Muscle layer of duodenum (tissue), 2 donors: ENCODE data around the gene RPUSD4.
"Not testable (repeated sequence)": the region's sequence is repeated elsewhere in the genome, so short reads cannot be mapped to it uniquely, and the experiment has no call there.

Experiments
- H3K27ac ChIP-seq: one replicate; pipeline ENCODE4 v1.7.0; 2013; ENCODE audit warnings: mild to moderate bottlenecking, low read length
- H3K27me3 ChIP-seq: one replicate; pipeline ENCODE4 v1.7.0; 2013; ENCODE audit warnings: low read depth, mild to moderate bottlenecking, control low read depth, low read length
- H3K36me3 ChIP-seq, 2 donors: one replicate each; pipeline ENCODE4 v1.7.0; 2013; ENCODE audit warnings: low read length in 2 of 2, control low read depth in 1 of 2, mild to moderate bottlenecking in 1 of 2; ENCODE audit not compliant: insufficient read depth in 2 of 2, control insufficient read depth in 1 of 2
- H3K4me1 ChIP-seq, 2 donors: one replicate each; pipeline ENCODE4 v1.7.0; 2013; ENCODE audit warnings: low read length in 2 of 2, mild to moderate bottlenecking in 2 of 2, control low read depth in 1 of 2, moderate library complexity in 1 of 2; ENCODE audit not compliant: insufficient read depth in 2 of 2, control insufficient read depth in 1 of 2
- H3K4me3 ChIP-seq, 2 donors: one replicate each; pipeline ENCODE4 v1.7.0; 2013; ENCODE audit warnings: low read length in 2 of 2, low read depth in 1 of 2, mild to moderate bottlenecking in 1 of 2
- H3K9me3 ChIP-seq, 2 donors: one replicate each; pipeline ENCODE4 v1.7.0; 2013; ENCODE audit warnings: low read length in 2 of 2, control low read depth in 1 of 2, mild to moderate bottlenecking in 1 of 2; ENCODE audit not compliant: control insufficient read depth in 1 of 2
- donor health status: healthy.

RPUSD4 gene, protein sequence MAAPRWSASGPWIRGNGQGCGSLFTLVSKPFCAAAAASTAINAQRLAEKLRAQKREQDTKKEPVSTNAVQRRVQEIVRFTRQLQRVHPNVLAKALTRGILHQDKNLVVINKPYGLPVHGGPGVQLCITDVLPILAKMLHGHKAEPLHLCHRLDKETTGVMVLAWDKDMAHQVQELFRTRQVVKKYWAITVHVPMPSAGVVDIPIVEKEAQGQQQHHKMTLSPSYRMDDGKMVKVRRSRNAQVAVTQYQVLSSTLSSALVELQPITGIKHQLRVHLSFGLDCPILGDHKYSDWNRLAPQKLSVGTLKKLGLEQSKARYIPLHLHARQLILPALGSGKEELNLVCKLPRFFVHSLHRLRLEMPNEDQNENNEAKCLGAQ

GRCh38 chr11:126211236-126212088 is at the start of gene RPUSD4, which contains the start of gene FAM118B:
Gene RPUSD4, minus strand, starts transcription at chr11:126211650. Its CDS starts 12 bp downstream, at chr11:126211638.
Gene FAM118B, plus strand, starts transcription at chr11:126211782. Its CDS starts 23,220 bp downstream, at chr11:126235002.
- Histone ChIP-seq H3K36me3 (peaks cover 9 to 22% of the 10 kb centered on the region in 2 donors), H3K27ac (peak within 1 kb of the TSS; percentile 76), H3K27me3 (no peaks in the 10 kb centered on the region), H3K9me3 (no peaks in the 10 kb centered on the region), H3K4me3 (peak within 1 kb of the TSS; percentile 97 to 99), H3K4me1 (peaks cover 9 to 21% of the 10 kb centered on the region in 2 donors)

- Histone ChIP-seq H3K9me3 (no peaks in the 10 kb centered on the region), H3K4me1 (no peaks in the 10 kb centered on the region), H3K36me3 (peaks cover 36 to 41% of the 10 kb centered on the region in 2 donors), H3K27me3 (no peaks in the 10 kb centered on the region), H3K4me3 (no peak overlapping the region), H3K27ac (no peak overlapping the region)
Observed at GRCh38 chr11:126257764-126258163, 46.3 kb upstream of the RPUSD4 start.

GRCh38 chr11:126257144-126257543 is 45.7 kb upstream of the RPUSD4 start:
- Histone ChIP-seq H3K27me3 (no peaks in the 10 kb centered on the region), H3K9me3 (no peaks in the 10 kb centered on the region), H3K36me3 (peaks cover 30 to 40% of the 10 kb centered on the region in 2 donors), H3K4me1 (no peaks in the 10 kb centered on the region), H3K4me3 (no peak overlapping the region), H3K27ac (no peak overlapping the region)

DNA sequence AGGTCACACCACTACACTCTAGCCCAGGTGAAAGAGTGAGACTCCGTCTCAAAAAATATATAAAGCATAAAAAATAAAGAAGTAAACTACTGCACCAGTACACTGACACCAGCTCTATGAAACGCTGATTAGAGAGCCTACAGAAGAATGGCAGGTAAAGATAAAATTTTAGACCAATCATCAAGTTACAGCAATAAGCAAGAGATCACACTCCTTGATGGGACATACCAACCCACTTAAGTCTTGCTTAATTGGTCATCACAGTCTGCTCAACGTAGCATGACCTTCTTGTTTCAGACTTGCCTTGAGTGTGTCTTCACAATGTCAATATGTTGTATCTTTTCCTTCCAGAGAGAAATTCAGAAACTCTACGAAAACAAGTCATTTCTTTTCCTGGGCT is 44.8 kb upstream of the RPUSD4 start:
- peaks cover 29 to 43% of the 10 kb centered on the region in 2 donors for H3K36me3 ChIP-seq
- no peaks in the 10 kb centered on the region for H3K4me1 ChIP-seq
- H3K4me3 ChIP-seq: no peak overlapping the region
- H3K9me3 ChIP-seq: no peaks in the 10 kb centered on the region
- H3K27me3 ChIP-seq: no peaks in the 10 kb centered on the region
- no peak overlapping the region for H3K27ac ChIP-seq

GRCh38 chr11:126255507-126255906 is 44.1 kb upstream of the RPUSD4 start:
- not testable (repeated sequence) for H3K27me3 ChIP-seq, H3K4me1 ChIP-seq, H3K9me3 ChIP-seq, H3K4me3 ChIP-seq, H3K27ac ChIP-seq
- peaks cover 36 to 46% of the 10 kb centered on the region in 2 donors for H3K36me3 ChIP-seq

DNA sequence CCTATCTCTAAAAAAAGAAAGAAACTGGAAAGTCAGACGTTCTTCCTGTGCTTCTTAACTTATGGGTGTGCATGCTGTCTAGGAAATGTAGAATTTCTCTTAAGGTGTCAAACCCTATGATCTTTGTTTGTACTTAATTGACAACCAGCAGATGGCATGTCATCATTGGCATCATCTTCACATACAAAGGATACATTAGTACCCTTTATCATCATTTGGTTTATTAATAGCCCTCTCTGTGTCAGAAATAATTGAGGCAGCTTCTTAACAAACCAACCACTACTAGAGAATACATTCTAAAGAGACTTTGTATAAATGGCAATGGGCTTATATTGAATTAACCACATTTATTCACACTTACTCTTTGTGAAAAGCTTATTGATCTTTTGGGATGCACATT is 43.4 kb upstream of the RPUSD4 start:
- no peak overlapping the region for H3K4me3 ChIP-seq
- H3K9me3 ChIP-seq: no peaks in the 10 kb centered on the region
- H3K4me1 ChIP-seq: no peaks in the 10 kb centered on the region
- H3K36me3 ChIP-seq: peaks cover 39 to 46% of the 10 kb centered on the region in 2 donors
- H3K27me3 ChIP-seq: no peaks in the 10 kb centered on the region
- H3K27ac ChIP-seq: no peak overlapping the region

- Histone ChIP-seq H3K4me3 (no peak overlapping the region), H3K36me3 (peaks cover 38 to 42% of the 10 kb centered on the region in 2 donors), H3K9me3 (no peaks in the 10 kb centered on the region), H3K27me3 (no peaks in the 10 kb centered on the region), H3K27ac (no peak overlapping the region), H3K4me1 (no peaks in the 10 kb centered on the region)
Observed at GRCh38 chr11:126253265-126253664, 41.8 kb upstream of the RPUSD4 start.

GRCh38 chr11:126246636-126247035 is 35.2 kb upstream of the RPUSD4 start:
- Histone ChIP-seq H3K4me3 (no peak overlapping the region), H3K27me3 (no peaks in the 10 kb centered on the region), H3K4me1 (no peaks in the 10 kb centered on the region), H3K9me3 (no peaks in the 10 kb centered on the region), H3K27ac (no peak overlapping the region), H3K36me3 (peaks cover 22 to 23% of the 10 kb centered on the region in 2 donors)

DNA sequence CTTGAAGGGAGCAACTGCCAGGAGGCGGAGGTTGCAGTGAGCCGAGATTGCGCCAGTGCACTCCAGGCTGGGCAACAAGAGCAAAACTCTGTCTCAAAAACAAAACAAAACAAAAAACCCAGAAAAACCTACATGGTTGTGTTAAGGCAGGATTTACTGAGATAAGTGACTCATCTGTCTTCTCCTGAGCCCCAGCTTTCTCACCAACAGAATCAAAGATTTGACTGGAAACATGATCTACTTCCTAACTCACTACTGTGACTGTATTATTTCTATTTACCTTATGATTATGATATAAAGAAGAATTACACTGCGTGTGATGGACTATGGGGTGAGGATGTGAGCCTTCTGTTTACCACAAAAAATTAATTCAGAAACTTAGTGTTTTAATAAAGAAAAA is 21.9 kb upstream of the RPUSD4 start:
- H3K27me3 ChIP-seq: no peaks in the 10 kb centered on the region

DNA sequence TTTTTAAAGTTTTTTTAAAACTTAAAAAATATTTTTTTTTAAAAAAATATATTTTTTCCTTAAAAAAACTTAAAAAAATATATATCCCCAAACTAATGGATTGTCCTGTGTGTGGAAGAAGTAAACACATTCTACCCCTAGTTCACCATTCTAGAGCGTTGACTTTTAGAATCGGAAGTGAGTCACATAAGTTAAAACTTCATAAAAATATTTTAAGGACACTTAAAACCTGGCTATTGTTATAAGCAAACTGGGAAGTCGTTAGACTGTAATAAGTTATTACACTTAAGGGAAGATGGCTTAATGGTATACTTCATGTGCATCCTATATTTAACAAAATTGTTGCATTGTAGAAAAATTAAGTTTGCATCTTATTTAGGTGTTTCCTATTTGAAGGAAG is 21.2 kb upstream of the RPUSD4 start:
- H3K4me1 ChIP-seq: no peaks in the 10 kb centered on the region
- H3K9me3 ChIP-seq: no peaks in the 10 kb centered on the region
- no peak overlapping the region for H3K4me3 ChIP-seq
- no peaks in the 10 kb centered on the region for H3K27me3 ChIP-seq
- peaks cover 8 to 26% of the 10 kb centered on the region in 2 donors for H3K36me3 ChIP-seq
- H3K27ac ChIP-seq: no peak overlapping the region

More for the DNA sequence above, 21.9 kb upstream of the RPUSD4 start:
- Histone ChIP-seq H3K9me3 (no peaks in the 10 kb centered on the region), H3K4me3 (no peak overlapping the region), H3K27ac (no peak overlapping the region), H3K36me3 (peaks cover 8 to 26% of the 10 kb centered on the region in 2 donors), H3K4me1 (no peaks in the 10 kb centered on the region)

DNA sequence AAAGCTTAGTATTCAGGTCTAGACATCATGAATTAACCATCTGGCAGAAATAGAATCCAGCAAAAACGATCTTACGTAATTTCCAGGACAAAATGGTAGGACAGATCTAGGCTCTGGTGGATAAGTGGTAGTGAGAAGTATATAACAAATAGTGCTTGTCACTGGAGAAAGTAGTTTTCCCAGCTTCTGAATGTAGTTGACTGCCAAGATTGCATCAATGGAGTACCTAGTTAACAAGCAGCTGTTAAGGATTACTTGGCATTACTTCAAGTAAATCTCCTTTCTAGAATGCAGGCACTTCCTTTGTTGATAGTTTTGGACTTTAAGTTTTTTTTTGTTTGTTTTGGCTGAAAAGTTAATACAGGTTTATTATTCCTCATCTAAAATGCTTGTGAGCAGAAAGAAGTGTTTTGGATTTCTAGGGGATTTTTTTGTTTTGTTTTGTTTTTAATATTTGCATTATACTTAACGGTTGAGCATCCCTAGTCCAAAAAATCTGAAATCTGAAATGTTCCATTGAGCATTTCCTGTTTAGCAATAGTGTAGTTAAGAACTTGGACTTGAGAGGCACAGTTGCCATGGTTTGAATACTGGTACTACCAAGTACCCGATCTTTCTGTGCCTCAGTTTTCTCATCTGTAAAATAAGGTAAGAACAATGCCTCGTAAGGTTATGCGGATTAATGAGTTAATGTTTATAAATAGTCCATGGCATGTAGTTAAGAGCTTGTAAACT is 20.4 kb upstream of the RPUSD4 start:
- H3K9me3 ChIP-seq: no peaks in the 10 kb centered on the region
- no peak overlapping the region for H3K4me3 ChIP-seq
- peaks cover 8 to 26% of the 10 kb centered on the region in 2 donors for H3K36me3 ChIP-seq
- H3K27me3 ChIP-seq: no peaks in the 10 kb centered on the region
- no peaks in the 10 kb centered on the region for H3K4me1 ChIP-seq
- no peak overlapping the region for H3K27ac ChIP-seq
